ENCODE data around the gene PRRX1. TPM values are rescaled to one million over a fixed set of nuclear protein-coding genes. Genes with fewer than 3 reads are reported as not detected.

PRRX1 gene
- total RNA-seq, 3 donors from 2014 or later, result not detected

GRCh38 chr1:170671629-170671963 is 7.7 kb downstream of the PRRX1 start:
- DNase-seq, result no peak
- H3K27me3 Mint-ChIP-seq (ENCODE audit: low read depth), result peaks cover 66% of the 10 kb centered on the region
- H3K36me3 Mint-ChIP-seq (ENCODE audit: insufficient read depth), result no peaks in the 10 kb centered on the region
- H3K4me3 Mint-ChIP-seq, result no peak overlapping the region
- no peaks in the 10 kb centered on the region for H3K9me3 Mint-ChIP-seq
- peaks cover 11% of the 10 kb centered on the region for H3K4me1 Mint-ChIP-seq (ENCODE audit: low read depth)
- ATAC-seq, result no peak

GRCh38 chr1:170672316-170672715 is 8.4 kb downstream of the PRRX1 start:
- ATAC-seq, result no peak
- Mint-ChIP-seq H3K36me3 (ENCODE audit: insufficient read depth) (no peaks in the 10 kb centered on the region), H3K4me3 (no peak overlapping the region), H3K27me3 (ENCODE audit: low read depth) (peaks cover 61% of the 10 kb centered on the region), H3K9me3 (no peaks in the 10 kb centered on the region), H3K4me1 (ENCODE audit: low read depth) (peaks cover 6% of the 10 kb centered on the region)
- DNase-seq, result no peak

- DNase-seq (no peak), ATAC-seq (no peak)
- no peaks in the 10 kb centered on the region for H3K36me3 Mint-ChIP-seq (ENCODE audit: insufficient read depth)
- no peak overlapping the region for H3K4me3 Mint-ChIP-seq
- no peaks in the 10 kb centered on the region for H3K9me3 Mint-ChIP-seq
- H3K27me3 Mint-ChIP-seq (ENCODE audit: low read depth), result peaks cover 60% of the 10 kb centered on the region
- no peaks in the 10 kb centered on the region for H3K4me1 Mint-ChIP-seq (ENCODE audit: low read depth)
Observed at GRCh38 chr1:170674239-170674638, 10.3 kb downstream of the PRRX1 start.

GRCh38 chr1:170674986-170675385 is 11.1 kb downstream of the PRRX1 start:
- H3K27me3 Mint-ChIP-seq (ENCODE audit: low read depth), result peaks cover 55% of the 10 kb centered on the region
- DNase-seq, result no peak
- H3K9me3 Mint-ChIP-seq, result no peaks in the 10 kb centered on the region
- H3K36me3 Mint-ChIP-seq (ENCODE audit: insufficient read depth), result no peaks in the 10 kb centered on the region
- no peak overlapping the region for H3K4me3 Mint-ChIP-seq
- no peak for ATAC-seq
- H3K4me1 Mint-ChIP-seq (ENCODE audit: low read depth), result no peaks in the 10 kb centered on the region

GRCh38 chr1:170675865-170676264 is 11.9 kb downstream of the PRRX1 start:
- DNase-seq (no peak), ATAC-seq (no peak)
- H3K9me3 Mint-ChIP-seq, result no peaks in the 10 kb centered on the region
- H3K4me1 Mint-ChIP-seq (ENCODE audit: low read depth), result no peaks in the 10 kb centered on the region
- no peak overlapping the region for H3K4me3 Mint-ChIP-seq
- no peaks in the 10 kb centered on the region for H3K36me3 Mint-ChIP-seq (ENCODE audit: insufficient read depth)
- H3K27me3 Mint-ChIP-seq (ENCODE audit: low read depth), result peaks cover 53% of the 10 kb centered on the region

GRCh38 chr1:170676628-170677027 is 12.7 kb downstream of the PRRX1 start:
- DNase-seq, result no peak
- Mint-ChIP-seq H3K4me3 (no peak overlapping the region), H3K4me1 (ENCODE audit: low read depth) (no peaks in the 10 kb centered on the region), H3K27me3 (ENCODE audit: low read depth) (peaks cover 46% of the 10 kb centered on the region), H3K9me3 (no peaks in the 10 kb centered on the region), H3K36me3 (ENCODE audit: insufficient read depth) (no peaks in the 10 kb centered on the region)
- ATAC-seq, result no peak

GRCh38 chr1:170678027-170678600 is 14.2 kb downstream of the PRRX1 start:
- DNase-seq (no peak), ATAC-seq (no peak)
- Mint-ChIP-seq H3K4me3 (no peak overlapping the region), H3K36me3 (ENCODE audit: insufficient read depth) (no peaks in the 10 kb centered on the region), H3K4me1 (ENCODE audit: low read depth) (no peaks in the 10 kb centered on the region), H3K27me3 (ENCODE audit: low read depth) (peaks cover 42% of the 10 kb centered on the region), H3K9me3 (no peaks in the 10 kb centered on the region)

GRCh38 chr1:170680428-170680827 is 16.5 kb downstream of the PRRX1 start:
- ATAC-seq (no peak), DNase-seq (no peak)
- Mint-ChIP-seq H3K4me3 (no peak overlapping the region), H3K27me3 (ENCODE audit: low read depth) (peaks cover 35% of the 10 kb centered on the region), H3K36me3 (ENCODE audit: insufficient read depth) (no peaks in the 10 kb centered on the region), H3K9me3 (no peaks in the 10 kb centered on the region), H3K4me1 (ENCODE audit: low read depth) (no peaks in the 10 kb centered on the region)

GRCh38 chr1:170682169-170682568 is 18.2 kb downstream of the PRRX1 start:
- H3K9me3 Mint-ChIP-seq, result no peaks in the 10 kb centered on the region
- H3K27me3 Mint-ChIP-seq (ENCODE audit: low read depth), result peaks cover 38% of the 10 kb centered on the region
- no peak overlapping the region for H3K4me3 Mint-ChIP-seq
- DNase-seq, result no peak
- H3K36me3 Mint-ChIP-seq (ENCODE audit: insufficient read depth), result no peaks in the 10 kb centered on the region
- no peak for ATAC-seq
- no peaks in the 10 kb centered on the region for H3K4me1 Mint-ChIP-seq (ENCODE audit: low read depth)

GRCh38 chr1:170682809-170683208 is 18.9 kb downstream of the PRRX1 start:
- Mint-ChIP-seq H3K4me3 (no peak overlapping the region), H3K9me3 (no peaks in the 10 kb centered on the region), H3K27me3 (ENCODE audit: low read depth) (peaks cover 38% of the 10 kb centered on the region), H3K36me3 (ENCODE audit: insufficient read depth) (no peaks in the 10 kb centered on the region), H3K4me1 (ENCODE audit: low read depth) (no peaks in the 10 kb centered on the region)
- DNase-seq (no peak), ATAC-seq (no peak)

GRCh38 chr1:170685166-170685565 is 21.2 kb downstream of the PRRX1 start:
- H3K9me3 Mint-ChIP-seq, result no peaks in the 10 kb centered on the region
- H3K27me3 Mint-ChIP-seq (ENCODE audit: low read depth), result peaks cover 29% of the 10 kb centered on the region

GRCh38 chr1:170686291-170686690 is 22.4 kb downstream of the PRRX1 start:
- ATAC-seq (no peak), DNase-seq (no peak)
- peaks cover 28% of the 10 kb centered on the region for H3K27me3 Mint-ChIP-seq (ENCODE audit: low read depth)
- no peaks in the 10 kb centered on the region for H3K9me3 Mint-ChIP-seq
- no peaks in the 10 kb centered on the region for H3K36me3 Mint-ChIP-seq (ENCODE audit: insufficient read depth)
- no peak overlapping the region for H3K4me3 Mint-ChIP-seq
- H3K4me1 Mint-ChIP-seq (ENCODE audit: low read depth), result no peaks in the 10 kb centered on the region

More at GRCh38 chr1:170685166-170685565, 21.2 kb downstream of the PRRX1 start:
- DNase-seq, result no peak
- Mint-ChIP-seq H3K4me3 (no peak overlapping the region), H3K4me1 (ENCODE audit: low read depth) (no peaks in the 10 kb centered on the region), H3K36me3 (ENCODE audit: insufficient read depth) (no peaks in the 10 kb centered on the region)
- ATAC-seq, result no peak

GRCh38 chr1:170687621-170688020 is 23.7 kb downstream of the PRRX1 start:
- no peak overlapping the region for H3K4me3 Mint-ChIP-seq
- no peaks in the 10 kb centered on the region for H3K4me1 Mint-ChIP-seq (ENCODE audit: low read depth)
- peaks cover 33% of the 10 kb centered on the region for H3K27me3 Mint-ChIP-seq (ENCODE audit: low read depth)
- ATAC-seq (no peak), DNase-seq (no peak)
- no peaks in the 10 kb centered on the region for H3K36me3 Mint-ChIP-seq (ENCODE audit: insufficient read depth)
- no peaks in the 10 kb centered on the region for H3K9me3 Mint-ChIP-seq

GRCh38 chr1:170691258-170691657 is 27.3 kb downstream of the PRRX1 start:
- Mint-ChIP-seq H3K27me3 (ENCODE audit: low read depth) (peaks cover 31% of the 10 kb centered on the region), H3K4me3 (no peak overlapping the region), H3K9me3 (no peaks in the 10 kb centered on the region), H3K4me1 (ENCODE audit: low read depth) (no peaks in the 10 kb centered on the region), H3K36me3 (ENCODE audit: insufficient read depth) (no peaks in the 10 kb centered on the region)
- no peak for ATAC-seq
- DNase-seq, result no peak

GRCh38 chr1:170692866-170693575 is 29.1 kb downstream of the PRRX1 start:
- Mint-ChIP-seq H3K9me3 (no peaks in the 10 kb centered on the region), H3K36me3 (ENCODE audit: insufficient read depth) (no peaks in the 10 kb centered on the region), H3K27me3 (ENCODE audit: low read depth) (peaks cover 23% of the 10 kb centered on the region), H3K4me3 (no peak overlapping the region), H3K4me1 (ENCODE audit: low read depth) (no peaks in the 10 kb centered on the region)
- no peak for ATAC-seq
- no peak for DNase-seq

Measured in activated T-cell treated with anti-CD3 and anti-CD28 coated beads, Interleukin-2, amount 50 U/mL, for 4 hours (primary cell).